HEK293T (cell line): ENCODE results near the gene TMEM167B.

Experiments
- ARNT ChIP-seq: fragments of 450-650 bp; IDR thresholded peaks from 2 replicates; pipeline ENCODE4 v1.6.1; 2017; ENCODE audit warnings: mild to moderate bottlenecking
- BHLHE40 ChIP-seq: fragments of 450-650 bp; IDR thresholded peaks from 2 replicates; pipeline ENCODE4 v1.6.1; 2016; ENCODE audit warnings: mild to moderate bottlenecking, moderate library complexity, borderline replicate concordance
- ELF4 ChIP-seq: fragments of 450-650 bp; IDR thresholded peaks from 2 replicates; pipeline ENCODE4 v1.6.1; 2017; ENCODE audit warnings: antibody characterized with exemption
- FOXM1 ChIP-seq: fragments of 450-650 bp; IDR thresholded peaks from 2 replicates; pipeline ENCODE4 v1.6.1; 2017; ENCODE audit warnings: mild to moderate bottlenecking, borderline replicate concordance
- L3MBTL2 ChIP-seq: fragments of 450-650 bp; conservative IDR thresholded peaks from 2 replicates; pipeline ENCODE4 v1.6.1; 2016; ENCODE audit warnings: mild to moderate bottlenecking
- SP1 ChIP-seq: fragments of 450-650 bp; IDR thresholded peaks from 2 replicates; pipeline ENCODE4 v1.6.1; 2017

GRCh38 chr1:109115685-109116084, 25.1 kb downstream of the TMEM167B start:
- TF ChIP-seq L3MBTL2 (no peak), ELF4 (no peak), FOXM1 (no peak), ARNT (no peak), BHLHE40 (no peak), SP1 (no peak)
